Nephron progenitor cell (in vitro differentiated cells): ENCODE results near the gene GRID2.

ENCODE experiments used
- DNase-seq: peaks from one replicate; pipeline ENCODE4 v3.0.0; 2021
- H3K27ac Mint-ChIP-seq: 2 replicates; pipeline ENCODE4 v1.8.0; 2021; ENCODE audit warnings: mild to moderate bottlenecking, moderate library complexity, mixed read lengths
- H3K27me3 Mint-ChIP-seq: 2 replicates; pipeline ENCODE4 v1.8.0; 2021; ENCODE audit warnings: mild to moderate bottlenecking, low read depth, mixed read lengths; ENCODE audit not compliant: poor library complexity
- H3K36me3 Mint-ChIP-seq: 2 replicates; pipeline ENCODE4 v1.8.0; 2021; ENCODE audit warnings: low read depth, mixed read lengths
- H3K4me1 Mint-ChIP-seq: 2 replicates; pipeline ENCODE4 v1.8.0; 2021; ENCODE audit warnings: mixed read lengths
- H3K4me3 Mint-ChIP-seq: 2 replicates; pipeline ENCODE4 v1.8.0; 2021; ENCODE audit warnings: mild to moderate bottlenecking, moderate library complexity, mixed read lengths
- H3K9me3 Mint-ChIP-seq: 2 replicates; pipeline ENCODE4 v1.8.0; 2021; ENCODE audit warnings: mild to moderate bottlenecking, moderate library complexity, mixed read lengths
- CTCF ChIP-seq: fragments of 200-600 bp; sonication (generic); IDR thresholded peaks from 2 replicates; pipeline ENCODE4 v1.5.0; 2021; ENCODE audit warnings: antibody characterized with exemption

GRID2 gene

GRCh38 chr4:93730760-93731159 is 1427.0 kb downstream of the GRID2 start:
- H3K27ac Mint-ChIP-seq: no peak overlapping the region
- TF ChIP-seq CTCF: no peak
- H3K27me3 Mint-ChIP-seq: peaks cover 9% of the 10 kb centered on the region
- H3K4me3 Mint-ChIP-seq: no peak overlapping the region
- no peaks in the 10 kb centered on the region for H3K36me3 Mint-ChIP-seq
- peaks cover 3% of the 10 kb centered on the region for H3K9me3 Mint-ChIP-seq
- DNase-seq: no peak
- peaks cover 9% of the 10 kb centered on the region for H3K4me1 Mint-ChIP-seq

- TF ChIP-seq CTCF: no peak
- Mint-ChIP-seq H3K4me3 (no peak overlapping the region), H3K4me1 (peaks cover 9% of the 10 kb centered on the region), H3K27ac (no peak overlapping the region), H3K36me3 (no peaks in the 10 kb centered on the region), H3K27me3 (peaks cover 9% of the 10 kb centered on the region), H3K9me3 (peaks cover 3% of the 10 kb centered on the region)
- no peak for DNase-seq
These were observed 1427.7 kb downstream of the GRID2 start for GRCh38 chr4:93731456-93731855.

- H3K4me3 Mint-ChIP-seq: no peak overlapping the region
- peaks cover 9% of the 10 kb centered on the region for H3K4me1 Mint-ChIP-seq
- TF ChIP-seq CTCF: no peak
- H3K36me3 Mint-ChIP-seq: no peaks in the 10 kb centered on the region
- H3K9me3 Mint-ChIP-seq: no peaks in the 10 kb centered on the region
- H3K27me3 Mint-ChIP-seq: peaks cover 9% of the 10 kb centered on the region
- H3K27ac Mint-ChIP-seq: no peak overlapping the region
- DNase-seq: no peak
These were observed 1428.7 kb downstream of the GRID2 start for GRCh38 chr4:93732509-93732908.

- DNase-seq: no peak
- H3K27me3 Mint-ChIP-seq: no peaks in the 10 kb centered on the region
- no peak overlapping the region for H3K4me3 Mint-ChIP-seq
- no peak overlapping the region for H3K27ac Mint-ChIP-seq
- no peaks in the 10 kb centered on the region for H3K9me3 Mint-ChIP-seq
- H3K4me1 Mint-ChIP-seq: no peaks in the 10 kb centered on the region
- TF ChIP-seq CTCF: no peak
- H3K36me3 Mint-ChIP-seq: no peaks in the 10 kb centered on the region
These were observed 1437.1 kb downstream of the GRID2 start for GRCh38 chr4:93740890-93741289.

- Mint-ChIP-seq H3K4me3 (no peak overlapping the region), H3K27ac (no peak overlapping the region), H3K4me1 (no peaks in the 10 kb centered on the region), H3K27me3 (no peaks in the 10 kb centered on the region), H3K36me3 (no peaks in the 10 kb centered on the region), H3K9me3 (no peaks in the 10 kb centered on the region)
- no peak for TF ChIP-seq CTCF
- no peak for DNase-seq
These were observed 1439.3 kb downstream of the GRID2 start for GRCh38 chr4:93743022-93743421.

GRCh38 chr4:93743635-93744034 is 1439.9 kb downstream of the GRID2 start:
- no peak for TF ChIP-seq CTCF
- Mint-ChIP-seq H3K27ac (no peak overlapping the region), H3K27me3 (no peaks in the 10 kb centered on the region), H3K9me3 (no peaks in the 10 kb centered on the region), H3K4me1 (no peaks in the 10 kb centered on the region), H3K36me3 (no peaks in the 10 kb centered on the region), H3K4me3 (no peak overlapping the region)
- no peak for DNase-seq
